SK-N-MC (cell line): Measurements from ENCODE around the gene LGR4.

Experiments used
- EZH2 ChIP-seq: fragments of 200-600 bp; sonication (generic); IDR thresholded peaks from one replicate; pipeline ENCODE4 v1.6.1; 2017; ENCODE audit warnings: antibody characterized with exemption
- FOXP2 ChIP-seq: optimal IDR thresholded peaks from 2 replicates; pipeline ENCODE3; 2011; ENCODE audit warnings: mild to moderate bottlenecking, moderate library complexity; ENCODE audit not compliant: insufficient read depth; ENCODE audit errors: extremely low read length, control extremely low read depth
- POLR2AphosphoS5 ChIP-seq: IDR thresholded peaks from 2 replicates; pipeline ENCODE4 v1.6.1; 2012; ENCODE audit warnings: mild to moderate bottlenecking, low read depth, low read length, borderline replicate concordance

- no peak for TF ChIP-seq EZH2
- TF ChIP-seq POLR2AphosphoS5: no peak
- TF ChIP-seq FOXP2: no peak
These were observed 59.4 kb downstream of the LGR4 start for GRCh38 chr11:27413218-27413617.
